ENCODE results near the gene PRR33.

The PRR33 gene

DNA sequence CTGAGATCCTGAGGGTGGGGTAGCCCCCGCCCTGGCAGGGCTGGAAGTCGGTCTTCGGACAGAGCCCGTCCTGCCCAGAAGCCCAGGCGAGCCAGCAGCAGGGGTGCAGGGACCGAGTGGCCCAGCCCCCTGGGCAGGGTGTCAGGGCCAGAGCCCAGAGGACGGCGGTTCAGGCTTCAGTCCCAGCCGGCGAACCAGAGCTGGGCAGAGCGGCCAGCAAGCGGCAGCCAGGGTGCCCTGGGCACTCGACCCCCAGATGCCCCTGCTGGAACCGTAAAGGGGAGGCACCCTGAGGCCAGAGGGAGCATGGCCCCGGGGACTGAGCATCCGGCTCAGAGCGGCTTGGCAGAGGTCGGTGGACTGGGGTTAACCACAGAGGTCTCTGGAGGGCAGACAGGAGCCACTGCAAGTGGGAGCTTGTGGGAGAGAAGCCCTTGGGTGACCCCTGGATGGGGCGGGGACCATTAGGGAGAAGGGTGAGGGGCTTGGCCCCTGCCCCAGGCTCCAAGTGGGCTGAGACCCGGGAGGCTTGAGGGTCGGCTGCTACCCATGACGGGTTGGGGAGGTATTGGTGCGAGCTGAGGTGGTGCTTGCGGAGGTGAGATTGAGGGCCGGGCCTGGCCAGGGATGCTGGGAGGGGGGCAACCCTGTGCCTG, 22.9 kb downstream of the PRR33 start:
- Histone ChIP-seq H3K36me3 (ENCODE audit: insufficient read depth, low read length) (no peaks in the 10 kb centered on the region), H3K4me2 (ENCODE audit: low read length) (peak overlapping the region; percentile 89), H3K4me3 (ENCODE audit: low read length) (peak overlapping the region; percentile 94), H3K27me3 (ENCODE audit: control insufficient read depth, insufficient read depth, low read length) (no peaks in the 10 kb centered on the region), H3K9ac (ENCODE audit: low read depth, low read length) (peak overlapping the region; percentile 88), H3K9me3 (replicated peaks; ENCODE audit: low read length) (no peaks in the 10 kb centered on the region), H3K4me1 (ENCODE audit: control insufficient read depth, insufficient read depth, low read length) (peaks cover 66% of the 10 kb centered on the region)

DNA sequence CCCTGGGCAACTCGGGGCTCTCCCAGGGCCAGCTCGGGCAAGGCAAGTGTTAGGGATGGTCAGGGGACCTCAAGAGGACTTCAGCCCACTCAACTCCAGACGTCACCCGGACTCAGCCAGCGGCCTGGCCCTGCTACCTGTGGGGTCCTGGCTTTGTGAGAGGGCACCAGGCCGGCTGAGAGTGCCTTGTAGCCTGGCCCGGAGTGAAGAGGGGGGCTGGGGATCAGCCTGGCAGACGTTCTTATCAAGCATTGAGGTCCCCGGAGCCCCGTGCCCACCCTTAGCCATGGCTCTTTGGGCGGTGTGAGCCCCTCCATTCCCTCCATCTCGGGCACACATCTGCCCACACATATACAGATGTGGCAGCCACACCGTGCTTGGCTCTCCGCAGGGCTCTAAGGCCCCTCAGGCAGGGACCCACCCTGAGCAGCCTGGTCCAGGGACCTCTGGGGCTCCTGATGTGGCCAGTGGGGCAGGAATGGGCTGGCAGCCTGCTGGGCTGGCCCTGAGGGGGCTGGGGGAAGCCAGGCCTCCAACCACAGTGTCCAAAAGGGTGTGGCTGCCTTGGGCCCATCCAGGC, 23.5 kb downstream of the PRR33 start:
- Histone ChIP-seq H3K9ac (ENCODE audit: low read depth, low read length) (peak overlapping the region; percentile 88), H3K9me3 (replicated peaks; ENCODE audit: low read length) (no peaks in the 10 kb centered on the region), H3K4me1 (ENCODE audit: control insufficient read depth, insufficient read depth, low read length) (peaks cover 69% of the 10 kb centered on the region), H3K4me3 (ENCODE audit: low read length) (peak overlapping the region; percentile 94), H3K27me3 (ENCODE audit: control insufficient read depth, insufficient read depth, low read length) (no peaks in the 10 kb centered on the region), H3K36me3 (ENCODE audit: insufficient read depth, low read length) (no peaks in the 10 kb centered on the region), H3K4me2 (ENCODE audit: low read length) (peak overlapping the region; percentile 89)

GRCh38 chr11:1867381-1867780, 24.3 kb downstream of the PRR33 start:
- H3K27me3 ChIP-seq (ENCODE audit: control insufficient read depth, insufficient read depth, low read length), result no peaks in the 10 kb centered on the region
- no peaks in the 10 kb centered on the region for H3K36me3 ChIP-seq (ENCODE audit: insufficient read depth, low read length)
- H3K4me1 ChIP-seq (ENCODE audit: control insufficient read depth, insufficient read depth, low read length), result peaks cover 76% of the 10 kb centered on the region

DNA sequence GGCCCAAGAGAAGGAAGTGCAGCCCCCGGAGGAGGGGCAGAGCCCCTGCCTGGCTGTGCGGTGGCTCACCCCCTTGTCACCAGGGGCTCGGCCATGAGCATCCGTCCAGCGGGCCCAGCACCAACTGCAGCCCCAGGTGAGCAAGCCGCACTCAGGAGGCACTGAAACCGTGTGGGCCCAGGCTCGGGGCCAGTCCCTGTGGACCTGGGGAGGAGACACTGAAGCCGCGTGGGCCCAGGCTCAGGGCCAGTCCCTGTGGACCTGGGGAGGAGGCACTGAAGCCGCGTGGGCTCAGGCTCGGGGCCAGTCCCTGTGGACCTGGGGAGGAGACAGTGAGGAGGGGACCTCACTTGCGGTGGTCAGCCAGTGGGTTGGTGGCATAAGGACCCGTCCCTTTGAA, 24.9 kb downstream of the PRR33 start:
- Histone ChIP-seq H3K27me3 (ENCODE audit: control insufficient read depth, insufficient read depth, low read length) (no peaks in the 10 kb centered on the region), H3K4me3 (ENCODE audit: low read length) (no peak overlapping the region), H3K4me2 (ENCODE audit: low read length) (no peak overlapping the region), H3K4me1 (ENCODE audit: control insufficient read depth, insufficient read depth, low read length) (peaks cover 77% of the 10 kb centered on the region), H3K36me3 (ENCODE audit: insufficient read depth, low read length) (no peaks in the 10 kb centered on the region), H3K9ac (ENCODE audit: low read depth, low read length) (no peak overlapping the region), H3K9me3 (replicated peaks; ENCODE audit: low read length) (no peaks in the 10 kb centered on the region)

More at GRCh38 chr11:1867381-1867780, 24.3 kb downstream of the PRR33 start:
- H3K9ac ChIP-seq (ENCODE audit: low read depth, low read length), result no peak overlapping the region
- peak overlapping the region; percentile 14 for H3K4me2 ChIP-seq (ENCODE audit: low read length)
- no peaks in the 10 kb centered on the region for H3K9me3 ChIP-seq (replicated peaks; ENCODE audit: low read length)
- no peak overlapping the region for H3K4me3 ChIP-seq (ENCODE audit: low read length)

DNA sequence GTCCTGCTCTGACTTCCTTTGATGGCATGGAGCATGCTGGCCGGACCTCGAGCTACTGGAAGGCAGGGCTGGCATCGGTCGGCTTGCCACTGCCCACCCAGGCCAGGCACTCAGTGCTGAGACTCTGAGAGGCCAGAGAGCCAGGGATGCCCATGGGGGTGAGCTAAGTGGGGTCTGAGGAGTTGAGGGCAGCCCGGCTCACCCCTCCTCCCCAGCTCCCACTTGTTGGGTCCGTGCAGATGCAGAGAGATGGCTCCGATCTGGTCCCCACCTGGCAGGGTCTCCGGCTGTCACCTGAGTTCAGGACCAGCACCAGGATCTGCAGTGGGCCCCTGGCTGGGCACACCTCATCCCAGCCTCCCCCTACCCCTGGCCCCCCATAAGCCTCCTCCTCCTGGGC, 25.5 kb downstream of the PRR33 start:
- peak overlapping the region; percentile 77 for H3K4me2 ChIP-seq (ENCODE audit: low read length)
- H3K9me3 ChIP-seq (replicated peaks; ENCODE audit: low read length), result no peaks in the 10 kb centered on the region
- peaks cover 77% of the 10 kb centered on the region for H3K4me1 ChIP-seq (ENCODE audit: control insufficient read depth, insufficient read depth, low read length)
- no peak overlapping the region for H3K4me3 ChIP-seq (ENCODE audit: low read length)
- no peak overlapping the region for H3K9ac ChIP-seq (ENCODE audit: low read depth, low read length)
- no peaks in the 10 kb centered on the region for H3K36me3 ChIP-seq (ENCODE audit: insufficient read depth, low read length)
- no peaks in the 10 kb centered on the region for H3K27me3 ChIP-seq (ENCODE audit: control insufficient read depth, insufficient read depth, low read length)

- H3K9ac ChIP-seq (ENCODE audit: low read depth, low read length), result peak overlapping the region; percentile 85
These were observed 26.6 kb downstream of the PRR33 start for GRCh38 chr11:1864831-1865665.

DNA sequence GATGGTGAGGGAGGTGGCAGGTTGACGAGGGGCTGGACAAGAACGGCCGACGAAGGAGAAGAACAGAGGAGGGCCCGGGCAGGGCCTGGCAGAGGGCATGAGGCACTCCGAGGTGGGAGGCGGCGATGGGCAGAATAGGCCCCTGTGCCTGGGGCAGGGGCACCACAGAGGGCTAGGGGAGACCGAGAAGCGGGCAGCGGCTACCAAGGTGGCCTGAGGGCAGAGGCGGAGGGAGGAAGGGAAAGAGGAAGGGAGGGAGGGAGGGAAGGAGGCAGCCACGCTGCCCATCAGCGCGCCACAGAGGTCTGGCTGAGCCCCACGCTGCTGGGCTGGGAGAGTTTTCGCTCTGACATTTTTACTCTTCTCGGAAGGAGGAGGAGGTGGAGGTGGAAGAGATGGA, 27.5 kb downstream of the PRR33 start:
- Histone ChIP-seq H3K36me3 (ENCODE audit: insufficient read depth, low read length) (no peaks in the 10 kb centered on the region), H3K27me3 (ENCODE audit: control insufficient read depth, insufficient read depth, low read length) (no peaks in the 10 kb centered on the region), H3K4me2 (ENCODE audit: low read length) (peak overlapping the region; percentile 77), H3K4me1 (ENCODE audit: control insufficient read depth, insufficient read depth, low read length) (peaks cover 65% of the 10 kb centered on the region), H3K9me3 (replicated peaks; ENCODE audit: low read length) (no peaks in the 10 kb centered on the region), H3K4me3 (ENCODE audit: low read length) (peak overlapping the region; percentile 69), H3K9ac (ENCODE audit: low read depth, low read length) (peak overlapping the region; percentile 85)

More at GRCh38 chr11:1864831-1865665, 26.6 kb downstream of the PRR33 start:
- H3K27me3 ChIP-seq (ENCODE audit: control insufficient read depth, insufficient read depth, low read length), result no peaks in the 10 kb centered on the region
- no peaks in the 10 kb centered on the region for H3K9me3 ChIP-seq (replicated peaks; ENCODE audit: low read length)
- peak overlapping the region; percentile 69 for H3K4me3 ChIP-seq (ENCODE audit: low read length)
- peak overlapping the region; percentile 77 for H3K4me2 ChIP-seq (ENCODE audit: low read length)
- peaks cover 68% of the 10 kb centered on the region for H3K4me1 ChIP-seq (ENCODE audit: control insufficient read depth, insufficient read depth, low read length)
- H3K36me3 ChIP-seq (ENCODE audit: insufficient read depth, low read length), result no peaks in the 10 kb centered on the region

DNA sequence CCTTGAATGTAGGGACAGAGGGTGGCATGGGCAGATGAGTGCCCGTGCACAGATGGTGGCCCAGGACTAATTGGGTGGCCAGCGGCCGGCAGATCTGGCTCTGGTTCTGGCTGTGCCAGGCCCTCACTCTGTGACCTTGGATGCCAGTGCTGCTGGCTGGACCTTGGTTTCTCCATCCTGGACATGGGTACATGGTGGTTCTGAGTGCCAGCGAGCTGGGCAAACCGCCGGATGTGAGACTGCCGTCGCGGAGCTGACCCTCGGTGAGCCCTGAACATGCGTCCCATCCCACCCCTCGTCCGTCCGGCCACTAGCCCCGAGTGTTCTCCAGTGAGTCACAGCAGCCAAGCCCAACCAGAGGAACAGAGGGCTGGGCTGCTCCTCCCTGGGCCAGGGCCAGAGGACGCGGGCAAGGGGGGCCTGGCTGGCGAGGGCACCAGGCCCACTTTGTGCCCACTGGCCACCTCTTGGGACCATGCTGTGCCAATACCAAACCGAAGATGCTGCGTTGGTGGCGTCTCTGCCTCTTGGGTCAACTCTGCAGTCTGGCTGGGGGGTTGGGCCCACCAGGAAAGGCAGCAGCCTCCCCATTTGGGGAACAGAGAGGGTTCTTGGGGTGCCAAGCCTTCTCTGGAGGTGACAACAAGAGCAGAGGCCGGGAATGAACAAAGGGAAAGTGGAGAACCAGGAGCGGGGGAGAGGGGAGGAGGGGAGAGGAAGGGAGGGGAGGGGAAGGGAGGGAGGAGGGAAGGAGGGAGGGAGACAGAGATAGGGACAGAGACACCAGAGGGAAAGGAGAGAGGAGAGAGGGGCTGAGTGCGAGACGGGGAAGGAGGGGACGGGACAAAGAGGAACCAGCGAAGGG, 28.1 kb downstream of the PRR33 start:
- Histone ChIP-seq H3K36me3 (ENCODE audit: insufficient read depth, low read length) (no peaks in the 10 kb centered on the region), H3K9me3 (replicated peaks; ENCODE audit: low read length) (no peaks in the 10 kb centered on the region), H3K27me3 (ENCODE audit: control insufficient read depth, insufficient read depth, low read length) (no peaks in the 10 kb centered on the region), H3K9ac (ENCODE audit: low read depth, low read length) (peak overlapping the region; percentile 85), H3K4me3 (ENCODE audit: low read length) (peak overlapping the region; percentile 69), H3K4me2 (ENCODE audit: low read length) (peak overlapping the region; percentile 77), H3K4me1 (ENCODE audit: control insufficient read depth, insufficient read depth, low read length) (peaks cover 59% of the 10 kb centered on the region)

DNA sequence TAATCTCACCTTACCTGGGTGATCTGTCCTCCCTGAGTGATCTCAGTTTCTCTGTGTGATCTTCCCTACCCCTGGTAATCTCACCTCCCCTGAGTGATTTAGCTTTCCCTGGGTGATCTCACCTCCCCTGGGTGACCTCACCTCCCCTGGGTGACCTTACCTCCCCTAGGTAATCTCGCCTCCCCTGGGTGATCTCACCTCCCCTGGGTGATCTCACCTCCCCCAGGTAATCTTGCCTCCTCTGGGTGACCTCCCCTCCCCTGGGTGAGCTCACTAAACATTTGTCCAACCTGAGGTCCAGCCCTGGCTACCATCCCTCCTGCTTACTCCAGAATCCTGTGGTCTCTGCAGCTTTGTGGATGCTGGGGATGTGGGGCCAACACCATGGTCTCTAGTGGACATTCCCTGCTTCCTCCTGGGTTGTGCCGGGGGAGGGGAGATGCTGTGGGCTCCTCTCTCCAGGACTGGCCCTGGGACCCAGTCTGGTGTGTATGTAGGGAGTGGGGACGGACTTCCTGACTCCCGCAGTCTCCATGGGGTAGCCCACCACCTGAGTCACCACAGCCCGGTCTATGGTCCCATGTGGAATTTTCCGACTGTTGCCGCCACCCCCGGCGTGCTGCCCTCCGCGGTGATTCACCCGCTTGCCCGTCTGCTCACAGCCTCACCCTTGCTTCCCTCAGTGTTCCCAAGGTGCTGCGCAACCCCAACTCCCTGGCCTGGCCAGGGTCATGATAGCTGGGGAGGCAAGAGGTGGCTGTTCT, 28.9 kb downstream of the PRR33 start:
- Histone ChIP-seq H3K4me2 (ENCODE audit: low read length) (peak overlapping the region; percentile 77), H3K4me3 (ENCODE audit: low read length) (peak overlapping the region; percentile 63), H3K36me3 (ENCODE audit: insufficient read depth, low read length) (no peaks in the 10 kb centered on the region), H3K9me3 (replicated peaks; ENCODE audit: low read length) (no peaks in the 10 kb centered on the region), H3K27me3 (ENCODE audit: control insufficient read depth, insufficient read depth, low read length) (no peaks in the 10 kb centered on the region), H3K4me1 (ENCODE audit: control insufficient read depth, insufficient read depth, low read length) (peaks cover 51% of the 10 kb centered on the region), H3K9ac (ENCODE audit: low read depth, low read length) (peak overlapping the region; percentile 85)

- no peak overlapping the region for H3K4me3 ChIP-seq (ENCODE audit: low read length)
- no peaks in the 10 kb centered on the region for H3K27me3 ChIP-seq (ENCODE audit: control insufficient read depth, insufficient read depth, low read length)
- H3K9me3 ChIP-seq (replicated peaks; ENCODE audit: low read length), result no peaks in the 10 kb centered on the region
- no peaks in the 10 kb centered on the region for H3K36me3 ChIP-seq (ENCODE audit: insufficient read depth, low read length)
- no peak overlapping the region for H3K4me2 ChIP-seq (ENCODE audit: low read length)
- H3K4me1 ChIP-seq (ENCODE audit: control insufficient read depth, insufficient read depth, low read length), result peaks cover 42% of the 10 kb centered on the region
- no peak overlapping the region for H3K9ac ChIP-seq (ENCODE audit: low read depth, low read length)
These were observed 30.0 kb downstream of the PRR33 start for GRCh38 chr11:1861435-1862411.

All from skeletal muscle satellite cell (primary cell).